COR-L47 (cell line): Measurements from ENCODE around the gene NELFB.
"Not testable (repeated sequence)": the region's sequence is repeated elsewhere in the genome, so short reads cannot be mapped to it uniquely, and the experiment has no call there.

Experiments
- DNase-seq: peaks from one replicate; lab custom pipeline; 2025; lab: John Stamatoyannopoulos, UW

NELFB gene

DNA sequence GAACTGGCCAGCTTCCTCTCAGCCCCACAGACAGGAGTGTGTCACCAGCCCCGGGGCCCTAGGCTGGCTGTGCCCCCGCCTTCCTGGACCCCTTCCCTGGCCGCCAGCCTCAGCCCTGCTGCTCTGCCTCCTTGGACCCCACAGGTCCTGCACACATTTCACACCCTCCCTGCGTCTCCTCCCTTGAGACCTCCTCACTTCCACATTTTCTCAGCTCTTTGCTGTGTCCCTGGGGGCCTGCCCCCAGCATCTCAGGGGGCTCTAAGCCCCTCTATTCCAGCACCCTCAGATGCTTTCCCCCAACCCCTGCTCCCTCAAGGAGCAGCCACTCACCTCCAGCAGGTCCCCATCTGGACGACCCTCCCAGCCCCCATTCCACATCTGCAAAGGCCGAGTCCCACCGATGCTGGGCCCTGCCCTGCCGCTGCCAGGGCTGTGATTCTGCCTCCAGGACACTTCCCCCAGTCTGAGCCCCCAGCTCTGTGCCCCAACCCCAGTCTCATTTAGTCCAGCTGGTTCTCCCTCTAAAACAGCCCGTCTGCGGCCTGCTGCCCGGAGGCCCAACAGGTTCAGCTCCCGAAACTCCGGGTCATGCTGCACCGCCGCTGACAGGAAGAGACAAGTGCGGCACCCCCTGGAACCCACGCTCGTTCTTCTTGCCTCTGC lies 20.2 kb upstream of the NELFB start:
- no peak for DNase-seq

DNA sequence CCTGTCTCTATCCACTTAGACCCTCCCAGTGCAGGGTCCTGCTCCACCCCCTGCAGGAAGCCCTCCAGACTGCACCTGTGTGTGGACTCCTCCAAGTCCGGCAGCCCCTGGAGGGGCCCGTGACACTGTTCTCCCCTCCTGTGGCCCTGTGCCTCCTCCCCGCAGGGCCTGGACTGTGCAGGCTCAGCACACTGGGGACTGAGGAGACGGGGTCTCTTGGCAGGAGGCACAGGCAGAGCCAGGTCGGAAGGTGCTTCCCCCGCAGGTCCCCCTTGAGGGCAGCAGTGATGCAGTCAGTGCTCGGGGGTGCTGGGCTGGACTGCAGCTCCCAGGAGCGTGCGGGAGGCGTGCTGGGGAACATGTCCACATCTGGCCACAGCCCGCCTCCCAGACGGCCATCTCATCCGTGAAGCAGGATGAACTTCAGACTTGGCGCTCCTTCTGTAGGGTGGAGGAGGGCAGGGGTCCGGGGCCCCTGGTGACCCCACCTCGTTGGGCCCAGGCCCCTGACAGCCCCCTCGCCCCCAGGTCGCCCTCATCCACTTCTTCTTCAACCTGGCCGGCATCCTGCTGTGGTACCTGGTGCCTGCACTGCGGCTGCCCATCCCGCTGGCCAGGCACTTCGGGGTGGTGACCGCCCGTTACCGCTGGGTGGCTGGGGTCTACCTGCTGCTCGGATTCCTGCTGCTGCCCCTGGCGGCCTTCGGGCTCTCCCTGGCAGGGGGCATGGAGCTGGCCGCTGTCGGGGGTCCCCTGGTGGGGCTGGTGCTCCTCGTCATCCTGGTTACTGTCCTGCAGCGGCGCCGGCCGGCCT lies 19.5 kb upstream of the NELFB start:
- DNase-seq, result no peak

- peak; percentile 91 for DNase-seq
Measured at GRCh38 chr9:137236238-137236935, 18.7 kb upstream of the NELFB start.

- DNase-seq, result no peak
Measured at GRCh38 chr9:137236936-137237421, 18.1 kb upstream of the NELFB start.

- peak; percentile 86 for DNase-seq
Measured at GRCh38 chr9:137237759-137238726, 17.1 kb upstream of the NELFB start.

DNA sequence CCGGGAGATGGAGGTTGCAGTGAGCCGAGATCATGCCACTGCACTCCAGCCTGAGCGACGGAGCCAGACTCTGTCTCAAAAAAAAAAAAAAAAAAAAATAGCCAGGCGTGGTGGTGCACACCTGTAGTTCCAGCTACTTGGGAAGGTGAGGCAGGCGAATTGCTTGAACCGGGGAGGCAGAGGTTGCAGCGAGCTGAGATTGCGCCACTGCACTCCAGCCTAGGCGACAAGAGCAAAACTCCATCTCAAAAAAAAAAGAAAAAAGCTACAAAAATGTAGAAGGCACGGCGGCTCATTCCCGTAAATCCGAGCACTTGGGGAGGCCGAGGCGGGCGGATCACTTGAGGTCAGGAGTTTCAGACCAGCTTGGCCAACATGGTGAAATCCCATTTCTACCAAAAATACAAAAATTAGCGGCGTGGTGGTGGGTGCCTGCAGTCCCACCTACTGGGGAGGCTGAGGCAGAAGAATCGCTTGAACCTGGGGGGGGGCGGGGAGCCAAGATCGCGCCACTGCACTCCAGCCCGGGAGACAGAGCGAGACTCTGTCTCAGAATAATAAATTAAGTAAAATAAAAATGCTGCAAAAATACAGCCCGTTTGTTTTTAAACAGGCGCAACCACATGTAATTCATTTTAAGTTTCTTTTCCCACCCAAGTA lies 15.5 kb upstream of the NELFB start:
- not testable (repeated sequence) for DNase-seq

DNA sequence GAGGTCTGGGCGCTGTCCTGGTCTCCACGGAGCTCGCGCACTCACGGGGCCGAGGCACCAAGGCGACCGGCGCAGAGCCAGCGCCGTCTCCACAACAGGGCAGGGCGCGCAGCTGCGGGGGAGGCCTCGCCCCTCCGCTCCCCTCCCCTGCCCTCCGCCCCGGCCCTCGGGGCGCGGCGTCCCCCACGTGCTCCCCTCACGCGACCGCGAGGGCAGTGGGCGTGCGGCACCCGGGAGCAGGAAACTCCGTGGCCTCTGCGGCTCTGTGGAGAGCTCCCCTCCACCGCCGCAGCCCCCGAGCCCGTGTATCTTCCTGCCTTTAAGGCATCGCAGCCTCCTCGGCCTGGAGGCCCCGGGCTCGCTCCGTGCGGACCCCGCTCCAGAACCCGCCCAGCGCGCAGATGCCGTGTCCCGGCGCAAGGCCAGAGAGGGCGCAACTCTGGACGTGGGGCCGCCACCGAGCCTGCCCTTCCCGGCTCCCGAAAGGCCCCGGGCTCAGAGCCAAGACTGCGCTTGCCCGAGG lies 14.7 kb upstream of the NELFB start:
- DNase-seq, result peak; percentile 75

- peak; percentile 99 for DNase-seq
Measured at GRCh38 chr9:137240841-137241489, 14.2 kb upstream of the NELFB start, which contains the start of gene TUBB4B. TUBB4B (plus strand) TSS chr9:137241287; CDS start chr9:137241361, 74 bp downstream.

DNA sequence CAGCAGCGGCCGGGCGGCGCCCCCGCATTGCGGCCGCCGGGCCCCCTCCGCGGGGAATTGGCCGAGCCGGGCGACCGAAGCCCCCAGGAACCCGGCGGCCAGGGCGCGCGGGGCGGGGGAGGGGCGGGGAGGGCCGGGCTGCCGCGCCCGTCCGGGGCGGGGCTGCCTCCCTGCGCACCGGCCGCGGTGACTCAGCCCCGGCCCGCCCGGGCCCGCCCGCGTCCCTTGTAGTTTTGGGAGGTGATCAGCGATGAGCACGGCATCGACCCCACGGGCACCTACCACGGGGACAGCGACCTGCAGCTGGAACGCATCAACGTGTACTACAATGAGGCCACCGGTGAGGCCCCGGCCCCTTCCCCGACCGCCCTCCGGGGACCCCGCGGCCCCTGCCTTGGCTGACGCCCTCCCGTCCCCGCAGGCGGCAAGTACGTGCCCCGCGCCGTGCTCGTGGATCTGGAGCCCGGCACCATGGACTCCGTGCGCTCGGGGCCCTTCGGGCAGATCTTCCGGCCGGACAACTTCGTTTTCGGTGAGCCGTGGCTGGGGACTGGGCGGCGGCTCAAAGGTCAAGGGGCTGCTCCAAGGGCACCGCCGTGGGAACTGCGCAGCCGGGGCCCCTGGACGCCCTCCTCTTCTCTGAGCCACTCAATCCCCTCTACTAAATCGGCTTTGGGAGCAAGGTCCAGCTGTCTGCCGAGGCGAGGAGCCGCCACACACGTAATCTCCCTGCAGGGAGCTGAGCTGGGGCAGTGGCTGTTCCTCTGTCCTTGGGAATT lies 13.4 kb upstream of the NELFB start:
- no peak for DNase-seq

GRCh38 chr9:137242269-137243203 lies 12.6 kb upstream of the NELFB start:
- DNase-seq, result no peak

DNA sequence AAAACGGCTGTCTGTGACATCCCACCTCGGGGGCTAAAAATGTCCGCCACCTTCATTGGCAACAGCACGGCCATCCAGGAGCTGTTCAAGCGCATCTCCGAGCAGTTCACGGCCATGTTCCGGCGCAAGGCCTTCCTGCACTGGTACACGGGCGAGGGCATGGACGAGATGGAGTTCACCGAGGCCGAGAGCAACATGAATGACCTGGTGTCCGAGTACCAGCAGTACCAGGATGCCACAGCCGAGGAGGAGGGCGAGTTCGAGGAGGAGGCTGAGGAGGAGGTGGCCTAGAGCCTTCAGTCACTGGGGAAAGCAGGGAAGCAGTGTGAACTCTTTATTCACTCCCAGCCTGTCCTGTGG lies 11.9 kb upstream of the NELFB start:
- DNase-seq, result not testable (repeated sequence)

- no peak for DNase-seq
Measured at GRCh38 chr9:137243626-137244485, 11.3 kb upstream of the NELFB start.

- peak; percentile 64 for DNase-seq
Measured at GRCh38 chr9:137244486-137245449, 10.4 kb upstream of the NELFB start.

- DNase-seq, result no peak
Measured at GRCh38 chr9:137245450-137246421, 9.4 kb upstream of the NELFB start.
